HEK293 (cell line): ENCODE data around the gene SLX4.

Source experiments
- CTCF ChIA-PET: fragments of 350-600 bp; formaldehyde crosslinking; extraction: SDS; loops from one replicate; lab custom pipeline; 2021; ENCODE audit warnings: antibody characterized with exemption; lab: Yijun Ruan, JAX
- POLR2A ChIA-PET: fragments of 300-600 bp; formaldehyde crosslinking; extraction: SDS; loops from one replicate; lab custom pipeline; 2020; ENCODE audit warnings: antibody characterized with exemption, inconsistent platforms; lab: Yijun Ruan, JAX
- H3K27ac ChIP-seq: fragments of 200-500 bp; sonication (Bioruptor generic); 2 replicates; pipeline ENCODE4 v1.5.1; 2014; ENCODE audit warnings: low read depth, low read length, control low read depth, inconsistent platforms; ENCODE audit errors: extremely low read depth
- H3K36me3 ChIP-seq, 2 experiments: fragments of 200-500 bp in 1 of 2; sonication (Bioruptor generic) in 1 of 2; 1 replicate in 1 of 2; 2 replicates in 1 of 2; pipeline ENCODE4 v1.5.1; 2014 to 2017; ENCODE audit warnings: inconsistent platforms in 2 of 2, low read length in 2 of 2; ENCODE audit not compliant: control insufficient read depth in 2 of 2, insufficient read depth in 1 of 2
- H3K4me1 ChIP-seq: fragments of 200-500 bp; sonication (Bioruptor generic); 2 replicates; pipeline ENCODE4 v1.5.1; 2014; ENCODE audit warnings: mild to moderate bottlenecking, low read length, inconsistent platforms; ENCODE audit not compliant: control insufficient read depth, insufficient read depth
- H3K4me3 ChIP-seq: 2 replicates; pipeline ENCODE4 v1.5.1; 2011; ENCODE audit warnings: low read depth, mild to moderate bottlenecking, control low read depth, low read length, moderate library complexity
- H3K9me3 ChIP-seq: fragments of 200-500 bp; sonication (Bioruptor generic); 2 replicates; pipeline ENCODE4 v1.5.1; 2014; ENCODE audit warnings: low read depth, low read length, inconsistent platforms; ENCODE audit not compliant: control insufficient read depth, insufficient read depth
- KLF7 ChIP-seq: fragments of 450-650 bp; formaldehyde crosslinking; IDR thresholded peaks from 2 replicates; pipeline ENCODE4 v1.5.1; 2016; ENCODE audit warnings: missing biosample characterization, missing genetic modification characterization, borderline replicate concordance
- TRIM28 ChIP-seq: IDR thresholded peaks from 2 replicates; pipeline ENCODE4 v1.6.1; 2011; ENCODE audit warnings: low read length, control low read depth, borderline replicate concordance
- ZBTB17 ChIP-seq: fragments of 450-650 bp; formaldehyde crosslinking; IDR thresholded peaks from 2 replicates; pipeline ENCODE4 v1.5.1; 2016; ENCODE audit warnings: missing biosample characterization, missing genetic modification characterization
- ZEB2 ChIP-seq: fragments of 450-650 bp; formaldehyde crosslinking; IDR thresholded peaks from 2 replicates; pipeline ENCODE4 v1.5.1; 2016; ENCODE audit warnings: missing biosample characterization, missing genetic modification characterization
- ZIC2 ChIP-seq: fragments of 450-650 bp; formaldehyde crosslinking; IDR thresholded peaks from 2 replicates; pipeline ENCODE4 v1.5.1; 2016; ENCODE audit warnings: missing biosample characterization, missing genetic modification characterization
- ZNF10 ChIP-seq: fragments of 450-650 bp; formaldehyde crosslinking; IDR thresholded peaks from 2 replicates; pipeline ENCODE4 v1.5.1; 2017; ENCODE audit warnings: missing biosample characterization, missing genetic modification characterization
- ZNF391 ChIP-seq: fragments of 450-650 bp; formaldehyde crosslinking; IDR thresholded peaks from 2 replicates; pipeline ENCODE4 v1.5.1; 2016; ENCODE audit warnings: low read depth, missing biosample characterization, missing genetic modification characterization, borderline replicate concordance
- ZNF426 ChIP-seq: fragments of 450-650 bp; formaldehyde crosslinking; IDR thresholded peaks from 2 replicates; pipeline ENCODE4 v1.5.1; 2017; ENCODE audit warnings: missing biosample characterization, missing genetic modification characterization, mild to moderate bottlenecking, inconsistent platforms, moderate library complexity
- ZNF473 ChIP-seq: fragments of 450-650 bp; formaldehyde crosslinking; IDR thresholded peaks from 2 replicates; pipeline ENCODE4 v1.5.1; 2017; ENCODE audit warnings: missing biosample characterization, missing genetic modification characterization
- ZNF558 ChIP-seq: fragments of 450-650 bp; formaldehyde crosslinking; IDR thresholded peaks from 2 replicates; pipeline ENCODE4 v1.5.1; 2016; ENCODE audit warnings: missing biosample characterization, missing genetic modification characterization
- ZNF600 ChIP-seq: fragments of 450-650 bp; formaldehyde crosslinking; IDR thresholded peaks from 2 replicates; pipeline ENCODE4 v1.5.1; 2016; ENCODE audit warnings: missing biosample characterization, missing genetic modification characterization
- ZNF610 ChIP-seq: fragments of 450-650 bp; formaldehyde crosslinking; IDR thresholded peaks from 2 replicates; pipeline ENCODE4 v1.5.1; 2016; ENCODE audit warnings: missing biosample characterization, missing genetic modification characterization, borderline replicate concordance
- ZNF654 ChIP-seq: fragments of 450-650 bp; formaldehyde crosslinking; IDR thresholded peaks from 2 replicates; pipeline ENCODE4 v1.5.1; 2016; ENCODE audit warnings: low read depth, missing biosample characterization, missing genetic modification characterization
- ZNF76 ChIP-seq: fragments of 450-650 bp; formaldehyde crosslinking; IDR thresholded peaks from 2 replicates; pipeline ENCODE4; 2016; ENCODE audit warnings: low read depth, missing biosample characterization, missing genetic modification characterization, borderline replicate concordance
- ZNF777 ChIP-seq: fragments of 450-650 bp; formaldehyde crosslinking; IDR thresholded peaks from 2 replicates; pipeline ENCODE4 v1.5.1; 2017; ENCODE audit warnings: missing biosample characterization, missing genetic modification characterization, borderline replicate concordance
- TF ChIP-seq, protein P1 (sequence below): fragments of 450-650 bp; formaldehyde crosslinking; IDR thresholded peaks from 2 replicates; pipeline ENCODE4 v1.5.1; 2016; ENCODE audit warnings: missing biosample characterization, missing genetic modification characterization
- TF ChIP-seq, protein P2 (sequence below): fragments of 450-650 bp; formaldehyde crosslinking; IDR thresholded peaks from 2 replicates; pipeline ENCODE4 v1.5.1; 2016; ENCODE audit warnings: missing biosample characterization, missing genetic modification characterization
- TF ChIP-seq, protein P3 (sequence below): fragments of 450-650 bp; formaldehyde crosslinking; IDR thresholded peaks from 2 replicates; pipeline ENCODE4 v1.5.1; 2017; ENCODE audit warnings: missing biosample characterization, missing genetic modification characterization
- TF ChIP-seq, protein P4 (sequence below): fragments of 450-650 bp; formaldehyde crosslinking; IDR thresholded peaks from 2 replicates; pipeline ENCODE4 v1.5.1; 2016; ENCODE audit warnings: missing biosample characterization, missing genetic modification characterization
- TF ChIP-seq, protein P5 (sequence below): fragments of 450-650 bp; formaldehyde crosslinking; IDR thresholded peaks from 2 replicates; pipeline ENCODE4 v1.5.1; 2016; ENCODE audit warnings: missing biosample characterization, missing genetic modification characterization
- TF ChIP-seq, protein P6 (sequence below): fragments of 450-650 bp; formaldehyde crosslinking; IDR thresholded peaks from 2 replicates; pipeline ENCODE4 v1.5.1; 2016; ENCODE audit warnings: missing biosample characterization, missing genetic modification characterization
- TF ChIP-seq, protein P7 (sequence below): fragments of 450-650 bp; formaldehyde crosslinking; IDR thresholded peaks from 2 replicates; pipeline ENCODE4 v1.5.1; 2016; ENCODE audit warnings: missing biosample characterization, missing genetic modification characterization

SLX4 gene

DNA sequence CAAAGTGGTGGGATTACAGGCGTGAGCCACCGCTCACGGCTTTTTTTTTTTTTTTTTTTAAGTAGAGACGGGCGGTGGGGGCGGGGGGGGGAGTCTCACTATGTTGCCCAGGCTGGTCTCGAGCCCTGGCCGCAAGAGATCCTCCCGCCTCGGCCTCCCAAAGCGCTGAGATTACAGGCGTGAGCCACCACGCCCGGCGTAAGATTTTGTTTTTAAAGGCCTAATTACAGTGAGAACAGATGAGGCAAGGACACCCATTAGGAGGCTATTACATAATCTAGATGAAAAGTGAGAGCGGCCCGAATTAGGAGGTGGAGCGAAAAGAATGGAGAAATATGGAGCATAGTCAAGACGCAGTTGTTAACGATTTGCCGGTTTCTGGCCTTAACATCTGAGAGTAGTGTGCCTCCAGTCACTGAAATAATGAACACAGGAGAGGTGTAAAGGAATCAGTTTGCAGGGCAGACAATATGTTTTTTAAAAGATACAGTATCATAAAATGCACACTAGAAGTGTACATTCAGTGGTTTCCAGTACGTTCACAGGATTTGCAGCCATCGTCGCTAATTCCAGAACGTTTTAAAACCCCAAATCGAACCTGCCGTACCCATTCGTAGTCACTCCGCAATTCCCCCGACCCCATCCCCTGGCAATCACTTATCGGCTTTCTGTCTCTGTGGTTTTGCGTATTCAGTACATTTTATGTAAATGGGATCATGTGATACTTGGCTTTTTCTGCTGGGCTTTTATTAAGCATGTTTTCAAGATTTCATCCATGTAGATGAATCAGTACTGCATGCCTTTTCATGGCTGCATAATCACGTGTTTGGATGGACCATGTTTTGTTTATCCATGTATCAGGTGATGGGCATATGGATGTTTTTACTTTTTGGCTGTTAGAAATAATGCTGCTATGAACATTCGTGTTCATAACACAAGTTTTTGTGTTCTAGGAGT lies 1.4 kb upstream of the SLX4 start (continued):
- TF ChIP-seq, protein P1, sequence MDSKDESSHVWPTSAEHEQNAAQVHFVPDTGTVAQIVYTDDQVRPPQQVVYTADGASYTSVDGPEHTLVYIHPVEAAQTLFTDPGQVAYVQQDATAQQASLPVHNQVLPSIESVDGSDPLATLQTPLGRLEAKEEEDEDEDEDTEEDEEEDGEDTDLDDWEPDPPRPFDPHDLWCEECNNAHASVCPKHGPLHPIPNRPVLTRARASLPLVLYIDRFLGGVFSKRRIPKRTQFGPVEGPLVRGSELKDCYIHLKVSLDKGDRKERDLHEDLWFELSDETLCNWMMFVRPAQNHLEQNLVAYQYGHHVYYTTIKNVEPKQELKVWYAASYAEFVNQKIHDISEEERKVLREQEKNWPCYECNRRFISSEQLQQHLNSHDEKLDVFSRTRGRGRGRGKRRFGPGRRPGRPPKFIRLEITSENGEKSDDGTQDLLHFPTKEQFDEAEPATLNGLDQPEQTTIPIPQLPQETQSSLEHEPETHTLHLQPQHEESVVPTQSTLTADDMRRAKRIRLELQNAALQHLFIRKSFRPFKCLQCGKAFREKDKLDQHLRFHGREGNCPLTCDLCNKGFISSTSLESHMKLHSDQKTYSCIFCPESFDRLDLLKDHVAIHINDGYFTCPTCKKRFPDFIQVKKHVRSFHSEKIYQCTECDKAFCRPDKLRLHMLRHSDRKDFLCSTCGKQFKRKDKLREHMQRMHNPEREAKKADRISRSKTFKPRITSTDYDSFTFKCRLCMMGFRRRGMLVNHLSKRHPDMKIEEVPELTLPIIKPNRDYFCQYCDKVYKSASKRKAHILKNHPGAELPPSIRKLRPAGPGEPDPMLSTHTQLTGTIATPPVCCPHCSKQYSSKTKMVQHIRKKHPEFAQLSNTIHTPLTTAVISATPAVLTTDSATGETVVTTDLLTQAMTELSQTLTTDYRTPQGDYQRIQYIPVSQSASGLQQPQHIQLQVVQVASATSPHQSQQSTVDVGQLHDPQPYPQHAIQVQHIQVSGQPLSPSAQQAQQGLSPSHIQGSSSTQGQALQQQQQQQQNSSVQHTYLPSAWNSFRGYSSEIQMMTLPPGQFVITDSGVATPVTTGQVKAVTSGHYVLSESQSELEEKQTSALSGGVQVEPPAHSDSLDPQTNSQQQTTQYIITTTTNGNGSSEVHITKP = no peak
- TF ChIP-seq ZNF10 (tag by site-specific recombination) (peak; percentile 57; the same call in 1 of the 2 replicates), ZNF600 (peak; percentile 54; the same call in 1 of the 2 replicates), ZNF777 (no peak), KLF7 (no peak)
- TF ChIP-seq, protein P2, sequence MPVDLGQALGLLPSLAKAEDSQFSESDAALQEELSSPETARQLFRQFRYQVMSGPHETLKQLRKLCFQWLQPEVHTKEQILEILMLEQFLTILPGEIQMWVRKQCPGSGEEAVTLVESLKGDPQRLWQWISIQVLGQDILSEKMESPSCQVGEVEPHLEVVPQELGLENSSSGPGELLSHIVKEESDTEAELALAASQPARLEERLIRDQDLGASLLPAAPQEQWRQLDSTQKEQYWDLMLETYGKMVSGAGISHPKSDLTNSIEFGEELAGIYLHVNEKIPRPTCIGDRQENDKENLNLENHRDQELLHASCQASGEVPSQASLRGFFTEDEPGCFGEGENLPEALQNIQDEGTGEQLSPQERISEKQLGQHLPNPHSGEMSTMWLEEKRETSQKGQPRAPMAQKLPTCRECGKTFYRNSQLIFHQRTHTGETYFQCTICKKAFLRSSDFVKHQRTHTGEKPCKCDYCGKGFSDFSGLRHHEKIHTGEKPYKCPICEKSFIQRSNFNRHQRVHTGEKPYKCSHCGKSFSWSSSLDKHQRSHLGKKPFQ (tag by site-specific recombination) = 0 out of 2 replicates have a peak, but pooled peaks have one; percentile 21
- TF ChIP-seq, protein P3, sequence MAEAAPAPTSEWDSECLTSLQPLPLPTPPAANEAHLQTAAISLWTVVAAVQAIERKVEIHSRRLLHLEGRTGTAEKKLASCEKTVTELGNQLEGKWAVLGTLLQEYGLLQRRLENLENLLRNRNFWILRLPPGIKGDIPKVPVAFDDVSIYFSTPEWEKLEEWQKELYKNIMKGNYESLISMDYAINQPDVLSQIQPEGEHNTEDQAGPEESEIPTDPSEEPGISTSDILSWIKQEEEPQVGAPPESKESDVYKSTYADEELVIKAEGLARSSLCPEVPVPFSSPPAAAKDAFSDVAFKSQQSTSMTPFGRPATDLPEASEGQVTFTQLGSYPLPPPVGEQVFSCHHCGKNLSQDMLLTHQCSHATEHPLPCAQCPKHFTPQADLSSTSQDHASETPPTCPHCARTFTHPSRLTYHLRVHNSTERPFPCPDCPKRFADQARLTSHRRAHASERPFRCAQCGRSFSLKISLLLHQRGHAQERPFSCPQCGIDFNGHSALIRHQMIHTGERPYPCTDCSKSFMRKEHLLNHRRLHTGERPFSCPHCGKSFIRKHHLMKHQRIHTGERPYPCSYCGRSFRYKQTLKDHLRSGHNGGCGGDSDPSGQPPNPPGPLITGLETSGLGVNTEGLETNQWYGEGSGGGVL (tag by site-specific recombination) = no peak
- TF ChIP-seq, protein P4, sequence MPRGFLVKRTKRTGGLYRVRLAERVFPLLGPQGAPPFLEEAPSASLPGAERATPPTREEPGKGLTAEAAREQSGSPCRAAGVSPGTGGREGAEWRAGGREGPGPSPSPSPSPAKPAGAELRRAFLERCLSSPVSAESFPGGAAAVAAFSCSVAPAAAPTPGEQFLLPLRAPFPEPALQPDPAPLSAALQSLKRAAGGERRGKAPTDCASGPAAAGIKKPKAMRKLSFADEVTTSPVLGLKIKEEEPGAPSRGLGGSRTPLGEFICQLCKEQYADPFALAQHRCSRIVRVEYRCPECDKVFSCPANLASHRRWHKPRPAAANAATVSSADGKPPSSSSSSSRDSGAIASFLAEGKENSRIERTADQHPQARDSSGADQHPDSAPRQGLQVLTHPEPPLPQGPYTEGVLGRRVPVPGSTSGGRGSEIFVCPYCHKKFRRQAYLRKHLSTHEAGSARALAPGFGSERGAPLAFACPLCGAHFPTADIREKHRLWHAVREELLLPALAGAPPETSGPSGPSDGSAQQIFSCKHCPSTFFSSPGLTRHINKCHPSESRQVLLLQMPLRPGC (tag by site-specific recombination) = peak; percentile 20; the same call in 1 of the 2 replicates
- TF ChIP-seq, all 188 proteins: peak for 6

DNA sequence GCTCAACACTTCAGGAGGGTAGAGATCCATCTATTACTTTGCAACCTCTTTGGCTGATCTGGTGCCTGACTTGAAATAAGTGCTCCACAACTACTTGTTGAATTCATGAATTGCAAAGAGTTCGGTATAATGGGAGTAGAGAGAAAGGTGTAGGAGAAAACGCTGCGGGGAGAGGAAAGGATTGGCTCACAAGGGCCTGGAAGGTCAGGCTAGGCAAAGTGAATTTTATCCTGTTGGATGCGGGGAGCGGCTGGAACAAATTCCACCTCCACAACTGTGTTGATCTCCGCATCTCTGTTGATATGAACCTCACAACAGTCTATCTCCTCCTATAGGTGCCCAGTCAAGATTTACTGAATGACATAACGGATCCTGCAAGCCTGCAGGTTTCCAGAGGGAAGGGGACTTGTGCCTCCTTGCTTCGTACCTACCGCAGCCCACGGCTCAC lies 684 bp downstream of the SLX4 start:
- Histone ChIP-seq H3K9me3 (no peaks in the 10 kb centered on the region), H3K4me3 (peak overlapping the region; percentile 63), H3K36me3 (peaks cover 0 to 11% of the 10 kb centered on the region in 2 experiments; a peak in 1 of 3 replicates), H3K4me1 (no peaks in the 10 kb centered on the region), H3K27ac (peak overlapping the region; percentile 64; the same call in 1 of the 2 replicates)
- ChIA-PET POLR2A (no interaction called here), CTCF (no interaction called here)
- no peak for TF ChIP-seq ZNF654 (tag by site-specific recombination)
- TF ChIP-seq, protein P5, sequence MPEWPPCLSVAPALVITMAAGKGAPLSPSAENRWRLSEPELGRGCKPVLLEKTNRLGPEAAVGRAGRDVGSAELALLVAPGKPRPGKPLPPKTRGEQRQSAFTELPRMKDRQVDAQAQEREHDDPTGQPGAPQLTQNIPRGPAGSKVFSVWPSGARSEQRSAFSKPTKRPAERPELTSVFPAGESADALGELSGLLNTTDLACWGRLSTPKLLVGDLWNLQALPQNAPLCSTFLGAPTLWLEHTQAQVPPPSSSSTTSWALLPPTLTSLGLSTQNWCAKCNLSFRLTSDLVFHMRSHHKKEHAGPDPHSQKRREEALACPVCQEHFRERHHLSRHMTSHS (tag by site-specific recombination) = no peak
- TF ChIP-seq ZNF600 = no peak
- TF ChIP-seq ZBTB17 (tag by site-specific recombination) = peak; percentile 79; the same call in 1 of the 2 replicates
- TF ChIP-seq, protein P6, sequence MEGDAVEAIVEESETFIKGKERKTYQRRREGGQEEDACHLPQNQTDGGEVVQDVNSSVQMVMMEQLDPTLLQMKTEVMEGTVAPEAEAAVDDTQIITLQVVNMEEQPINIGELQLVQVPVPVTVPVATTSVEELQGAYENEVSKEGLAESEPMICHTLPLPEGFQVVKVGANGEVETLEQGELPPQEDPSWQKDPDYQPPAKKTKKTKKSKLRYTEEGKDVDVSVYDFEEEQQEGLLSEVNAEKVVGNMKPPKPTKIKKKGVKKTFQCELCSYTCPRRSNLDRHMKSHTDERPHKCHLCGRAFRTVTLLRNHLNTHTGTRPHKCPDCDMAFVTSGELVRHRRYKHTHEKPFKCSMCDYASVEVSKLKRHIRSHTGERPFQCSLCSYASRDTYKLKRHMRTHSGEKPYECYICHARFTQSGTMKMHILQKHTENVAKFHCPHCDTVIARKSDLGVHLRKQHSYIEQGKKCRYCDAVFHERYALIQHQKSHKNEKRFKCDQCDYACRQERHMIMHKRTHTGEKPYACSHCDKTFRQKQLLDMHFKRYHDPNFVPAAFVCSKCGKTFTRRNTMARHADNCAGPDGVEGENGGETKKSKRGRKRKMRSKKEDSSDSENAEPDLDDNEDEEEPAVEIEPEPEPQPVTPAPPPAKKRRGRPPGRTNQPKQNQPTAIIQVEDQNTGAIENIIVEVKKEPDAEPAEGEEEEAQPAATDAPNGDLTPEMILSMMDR (tag by site-specific recombination) = no peak
- TF ChIP-seq ZNF426 (tag by site-specific recombination) = no peak
- TF ChIP-seq ZNF391 (tag by site-specific recombination) = no peak
- TF ChIP-seq, protein P7, sequence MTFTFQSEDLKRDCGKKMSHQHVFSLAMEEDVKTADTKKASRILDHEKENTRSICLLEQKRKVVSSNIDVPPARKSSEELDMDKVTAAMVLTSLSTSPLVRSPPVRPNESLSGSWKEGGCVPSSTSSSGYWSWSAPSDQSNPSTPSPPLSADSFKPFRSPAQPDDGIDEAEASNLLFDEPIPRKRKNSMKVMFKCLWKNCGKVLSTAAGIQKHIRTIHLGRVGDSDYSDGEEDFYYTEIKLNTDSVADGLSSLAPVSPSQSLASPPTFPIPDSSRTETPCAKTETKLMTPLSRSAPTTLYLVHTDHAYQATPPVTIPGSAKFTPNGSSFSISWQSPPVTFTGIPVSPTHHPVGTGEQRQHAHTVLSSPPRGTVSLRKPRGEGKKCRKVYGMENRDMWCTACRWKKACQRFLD (tag by site-specific recombination) = no peak
- TF ChIP-seq ZNF473 = no peak
- TF ChIP-seq ZNF76 (tag by site-specific recombination) = no peak
- no peak for TF ChIP-seq ZIC2
- no peak for TF ChIP-seq TRIM28
- no peak for TF ChIP-seq ZNF610 (tag by site-specific recombination)
- no peak for TF ChIP-seq ZNF558 (tag by site-specific recombination)
- 0 out of 2 replicates have a peak, but pooled peaks have one; percentile 13 for TF ChIP-seq ZEB2 (tag by site-specific recombination)
